Measurements from ENCODE around the gene PRM2. TPM values are rescaled to one million over a fixed set of nuclear protein-coding genes. Genes with fewer than 3 reads are reported as not detected.
A peak's percentile ranks its signal among the peaks of the same experiment; 100 is the strongest.

The PRM2 gene
- total and polyA plus RNA-seq, 2 of the 8 experiments (the other 6 are each of a cell fraction or from before 2014, with no cell fraction given), result not detected

DNA sequence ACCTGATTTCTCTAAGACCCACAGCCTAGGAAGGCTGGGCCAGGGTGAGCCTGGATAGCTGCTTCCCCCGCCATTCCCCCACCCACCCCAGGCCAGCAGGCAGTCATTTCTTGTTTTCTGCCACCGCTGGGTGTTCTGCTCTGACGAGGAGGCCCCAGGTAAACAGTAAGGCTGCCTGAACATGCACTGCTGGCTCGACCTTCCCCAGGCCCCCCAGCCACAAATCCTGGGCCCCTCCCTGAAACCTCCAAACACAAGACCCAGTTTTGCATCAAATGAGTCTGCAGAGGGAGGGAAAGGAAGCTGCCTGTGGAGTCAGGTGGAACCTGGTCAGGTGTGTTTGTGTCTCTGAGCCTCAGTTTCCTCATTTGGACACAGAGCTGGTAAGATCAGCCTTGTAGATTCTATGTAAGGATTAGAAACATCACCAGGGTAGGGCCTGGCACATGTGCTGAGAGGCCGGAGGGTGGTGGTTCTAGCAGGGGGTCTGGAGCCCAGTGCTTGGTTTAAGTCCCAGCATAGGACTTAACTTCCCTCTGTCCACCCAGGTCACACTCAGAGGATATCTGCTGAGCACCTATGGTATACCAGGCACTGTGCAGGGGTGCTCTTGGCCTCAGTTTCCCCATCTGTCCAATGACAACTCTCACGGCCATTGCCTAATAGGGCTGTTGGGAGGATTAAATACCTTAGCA is 23.7 kb upstream of the PRM2 start:
- H3K4ac ChIP-seq (replicated peaks; ENCODE audit: insufficient read length, low read depth, low read length), result no peak overlapping the region

More for the DNA sequence above, 23.7 kb upstream of the PRM2 start:
- POLR2A ChIA-PET (ENCODE audit: partially characterized antibody), result no interaction called here
- no peak overlapping the region for H2BK120ac ChIP-seq (replicated peaks; ENCODE audit: low read depth, low read length)
- DNase-seq (ENCODE audit: low read depth in 1 of 2, low spot score in 2 of 2) (no peak), FAIRE-seq (no peak)
- no peak overlapping the region for H3K4me2 ChIP-seq (ENCODE audit: insufficient read depth in 1 of 2, low read depth in 2 of 2, low read length in 2 of 2)
- no peak overlapping the region for H3K9ac ChIP-seq (replicated peaks in 1 of 4; ENCODE audit: extremely low read depth in 1 of 4, low read depth in 3 of 4, low read length in 3 of 4)
- no peak overlapping the region for H3K27ac ChIP-seq (ENCODE audit: low read depth, low read length)
- H3K9me3 ChIP-seq (ENCODE audit: insufficient read depth in 2 of 2, low read depth in 1 of 2, low read length in 1 of 2), result no peaks in the 10 kb centered on the region
- H4K5ac ChIP-seq (ENCODE audit: insufficient read length, low read depth, low read length), result no peak overlapping the region
- H3K18ac ChIP-seq (ENCODE audit: extremely low read depth, low read length), result no peak overlapping the region
- H4K20me1 ChIP-seq (replicated peaks in 1 of 2; ENCODE audit: control insufficient read depth in 1 of 2, insufficient read depth in 2 of 2, low read length in 2 of 2), result no peaks in the 10 kb centered on the region
- H3K79me1 ChIP-seq (ENCODE audit: low read depth, low read length), result no peaks in the 10 kb centered on the region
- H3K23ac ChIP-seq (ENCODE audit: insufficient read length), result no peak overlapping the region
- 91% methylated on average over 6 of the region's 6 CpGs; no CpG with 5 or more reads in 1 of the 2 experiments for WGBS, 2 experiments (ENCODE audit: extremely low coverage in 1 of 2, insufficient coverage in 1 of 2, insufficient read length in 1 of 2, insufficient replicate concordance in 2 of 2, low coverage in 1 of 2, low lambda C conversion rate in 2 of 2, missing lambda C conversion rate in 1 of 2)
- H2AK5ac ChIP-seq (ENCODE audit: low read depth, low read length), result no peak overlapping the region; the same call in 1 of the 2 replicates
- H2BK20ac ChIP-seq (ENCODE audit: low read length), result peak overlapping the region; percentile 82; the same call in 1 of the 2 replicates
- no peak overlapping the region for H2BK12ac ChIP-seq (ENCODE audit: low read depth, low read length)
- H3K4me1 ChIP-seq (replicated peaks in 1 of 4; ENCODE audit: control insufficient read depth in 3 of 4, insufficient read depth in 4 of 4, low read length in 3 of 4), result peaks cover 5 to 9% (median 9%) of the 10 kb centered on the region in 4 experiments
- no peaks in the 10 kb centered on the region for H3K79me2 ChIP-seq (ENCODE audit: control insufficient read depth in 1 of 2, insufficient read depth in 2 of 2, low read length in 2 of 2)
- TF ChIP-seq SIX5 (IDR thresholded peaks at IDR 0.05; ENCODE audit: low read depth, low read length) (no peak), SP4 (IDR thresholded peaks at IDR 0.05; ENCODE audit: low read length) (no peak)
- CTCF ChIA-PET (ENCODE audit: partially characterized antibody), result interaction anchor here (1.4 to 3.8 kb wide), 2 partner anchors 43 to 56 kb away, joined by 3 to 13 read pairs; partner anchors contain the start of gene SOCS1
- H3K36me3 ChIP-seq (ENCODE audit: control insufficient read depth in 2 of 4, insufficient read depth in 4 of 4, low read length in 3 of 4), result no peaks in the 10 kb centered on the region
- H4K91ac ChIP-seq (replicated peaks; ENCODE audit: insufficient read length, low read length), result no peak overlapping the region
- no peak overlapping the region for H3K4me3 ChIP-seq (ENCODE audit: extremely low read depth in 1 of 4, insufficient read depth in 2 of 4, low read depth in 3 of 4, low read length in 4 of 4)
- H3K14ac ChIP-seq (ENCODE audit: insufficient read length), result no peak overlapping the region
- no peaks in the 10 kb centered on the region for H3K27me3 ChIP-seq (replicated peaks in 1 of 4; ENCODE audit: control insufficient read depth in 3 of 4, extremely low read depth in 1 of 4, insufficient read depth in 3 of 4, low read length in 3 of 4)
- H2BK15ac ChIP-seq (ENCODE audit: low read length), result no peak overlapping the region; the same call in 1 of the 2 replicates
- no peak overlapping the region for H4K8ac ChIP-seq (ENCODE audit: extremely low read depth, insufficient read depth, low read length)
- H3K56ac ChIP-seq (replicated peaks; ENCODE audit: insufficient read length, low read depth, low read length), result no peak overlapping the region
- no peak overlapping the region for H2AFZ ChIP-seq (ENCODE audit: low read length)
- no peaks in the 10 kb centered on the region for H3K23me2 ChIP-seq (ENCODE audit: low read depth, low read length)
- H2BK5ac ChIP-seq (ENCODE audit: low read depth, low read length), result no peak overlapping the region

Measured in H1 (cell line).